Vagina (tissue), 2 donors: ENCODE measurements around the gene CNTNAP1. TPM values are rescaled to one million over a fixed set of nuclear protein-coding genes. Genes with fewer than 3 reads are reported as not detected.

Experiments used
- DNase-seq, 2 donors: peaks; one replicate each; pipeline ENCODE4 v3.0.0-alpha.2; 2017; ENCODE audit errors: extremely low spot score in 2 of 2
- H3K27ac ChIP-seq: fragments of 200-600 bp; sonication (generic); one replicate; pipeline ENCODE4 v1.5.1; 2019
- H3K27me3 ChIP-seq: fragments of 200-600 bp; sonication (generic); one replicate; pipeline ENCODE4 v1.5.1; 2019
- H3K36me3 ChIP-seq, 2 donors: fragments of 200-600 bp; sonication (generic); one replicate each; pipeline ENCODE4 v1.5.1; 2017 to 2019
- H3K4me1 ChIP-seq: fragments of 200-600 bp; sonication (generic); one replicate; pipeline ENCODE4 v1.5.1; 2019
- H3K4me3 ChIP-seq, 2 donors: fragments of 200-600 bp; sonication (generic); 1 replicate in 1 of 2; 2 replicates in 1 of 2; pipeline ENCODE4 v1.5.1; 2016 to 2019
- H3K9me3 ChIP-seq: fragments of 200-600 bp; sonication (generic); one replicate; pipeline ENCODE4 v1.5.1; 2019
- CTCF ChIP-seq, 3 experiments: fragments of 450-650 bp in 2 of 3; fragments of 200-600 bp in 1 of 3; sonication (generic) in 1 of 3; IDR thresholded peaks; one replicate each; pipeline ENCODE4 v1.5.1; 2017 to 2019; ENCODE audit warnings: antibody characterized with exemption in 3 of 3, mild to moderate bottlenecking in 2 of 3, moderate library complexity in 2 of 3
- POLR2A ChIP-seq, 2 donors: fragments of 450-650 bp; IDR thresholded peaks; one replicate each; pipeline ENCODE4 v1.6.1; 2017; ENCODE audit warnings: antibody characterized with exemption in 2 of 2, mild to moderate bottlenecking in 2 of 2, moderate library complexity in 2 of 2
- POLR2AphosphoS5 ChIP-seq, 2 donors: sonication (generic); formaldehyde crosslinking; IDR thresholded peaks; one replicate each; pipeline ENCODE4 v1.9.0; 2017; ENCODE audit warnings: antibody characterized with exemption in 2 of 2, mild to moderate bottlenecking in 2 of 2, low read depth in 1 of 2; ENCODE audit not compliant: insufficient read depth in 1 of 2
- intact Hi-C: fragments of 100-400 bp; cut with DNase I; formaldehyde crosslinking; loops from one replicate; pipeline ENCODE4 v1.15.1; 2023
- total RNA-seq: library from RNA; depleted of rRNA; stranded (reverse); fragments of >200 nt; gene quantifications from one replicate; pipeline ENCODE4 v1.2.3, GENCODE V29; 2016

CNTNAP1 gene
- total RNA-seq, 1 donor from 2014 or later: 5.9 TPM

GRCh38 chr17:42675348-42675964 lies 6.9 kb upstream of the CNTNAP1 start:
- DNase-seq: no peak

GRCh38 chr17:42675965-42676423 lies 6.3 kb upstream of the CNTNAP1 start:
- Histone ChIP-seq H3K4me1 (peaks cover 81% of the 10 kb centered on the region), H3K27me3 (no peaks in the 10 kb centered on the region), H3K27ac (peak overlapping the region; percentile 98), H3K9me3 (no peaks in the 10 kb centered on the region), H3K4me3 (peak overlapping the region; percentile 86 to 92), H3K36me3 (peaks cover 0 to 25% of the 10 kb centered on the region in 2 donors)
- DNase-seq: no peak
- TF ChIP-seq POLR2A (IDR thresholded peaks at IDR 0.05) (no peak), POLR2AphosphoS5 (IDR thresholded peaks at IDR 0.05; ENCODE audit: insufficient read depth in 1 of 2, low read depth in 1 of 2) (peak; percentile 41 to 56)
- intact Hi-C loops: no loop called here

More at GRCh38 chr17:42675348-42675964, 6.9 kb upstream of the CNTNAP1 start:
- intact Hi-C loops: no loop called here
- Histone ChIP-seq H3K27me3 (no peaks in the 10 kb centered on the region), H3K9me3 (no peaks in the 10 kb centered on the region), H3K4me1 (peaks cover 81% of the 10 kb centered on the region), H3K27ac (peak overlapping the region; percentile 98), H3K36me3 (peaks cover 0 to 30% of the 10 kb centered on the region in 2 donors), H3K4me3 (peak overlapping the region; percentile 86 to 92)
- TF ChIP-seq CTCF (IDR thresholded peaks at IDR 0.05) (no peak), POLR2AphosphoS5 (IDR thresholded peaks at IDR 0.05; ENCODE audit: insufficient read depth in 1 of 2, low read depth in 1 of 2) (no peak), POLR2A (IDR thresholded peaks at IDR 0.05) (no peak)

- Histone ChIP-seq H3K27ac (peak within 1 kb of the TSS; percentile 98), H3K4me1 (peaks cover 81% of the 10 kb centered on the region), H3K9me3 (no peaks in the 10 kb centered on the region), H3K27me3 (no peaks in the 10 kb centered on the region), H3K4me3 (peak within 1 kb of the TSS; percentile 86 to 92), H3K36me3 (peaks cover 0 to 19% of the 10 kb centered on the region in 2 donors)
- intact Hi-C loops: no loop called here
- no peak for DNase-seq
- TF ChIP-seq CTCF (IDR thresholded peaks at IDR 0.05) (no peak), POLR2A (IDR thresholded peaks at IDR 0.05) (peak in 1 of 2 donors; percentile 90), POLR2AphosphoS5 (IDR thresholded peaks at IDR 0.05; ENCODE audit: insufficient read depth in 1 of 2, low read depth in 1 of 2) (peak in 1 of 2 donors; percentile 88)
These were observed 5.8 kb upstream of the CNTNAP1 start, which contains the start of gene PLEKHH3 for GRCh38 chr17:42676424-42677011. Gene PLEKHH3, minus strand, starts transcription at chr17:42676994. Its CDS starts 431 bp downstream, at chr17:42676563.

- TF ChIP-seq CTCF (IDR thresholded peaks at IDR 0.05): no peak
- TF ChIP-seq POLR2AphosphoS5 (IDR thresholded peaks at IDR 0.05; ENCODE audit: insufficient read depth in 1 of 2, low read depth in 1 of 2): peak in 1 of 2 donors; percentile 85
- Histone ChIP-seq H3K4me3 (peak overlapping the region; percentile 86 to 92), H3K4me1 (peaks cover 81% of the 10 kb centered on the region), H3K36me3 (peaks cover 0 to 13% of the 10 kb centered on the region in 2 donors), H3K9me3 (no peaks in the 10 kb centered on the region), H3K27me3 (no peaks in the 10 kb centered on the region), H3K27ac (peak overlapping the region; percentile 98)
- intact Hi-C loops: no loop called here
- peak; percentile 99 to 100 for DNase-seq
These were observed 5.1 kb upstream of the CNTNAP1 start for GRCh38 chr17:42677012-42677857.
